Dendritic cell treated with granulocyte-macrophage colony-stimulating factor and Interleukin-4, amounts not matched to agents 40 ng/mL and 50 ng/mL, for 4 days (primary cell): ENCODE data around the gene IRF2BP2.

Experiments
- H3K27ac Mint-ChIP-seq: one replicate; pipeline ENCODE4 v1.8.0; 2022; ENCODE audit warnings: mild to moderate bottlenecking, mixed read lengths
- H3K27me3 Mint-ChIP-seq: one replicate; pipeline ENCODE4 v1.8.0; 2022; ENCODE audit warnings: mild to moderate bottlenecking, mixed read lengths
- H3K36me3 Mint-ChIP-seq: one replicate; pipeline ENCODE4 v1.8.0; 2022; ENCODE audit warnings: low read depth, mixed read lengths
- H3K4me1 Mint-ChIP-seq: one replicate; pipeline ENCODE4 v1.8.0; 2022; ENCODE audit warnings: low read depth, mixed read lengths
- H3K4me3 Mint-ChIP-seq: one replicate; pipeline ENCODE4 v1.8.0; 2022; ENCODE audit warnings: mild to moderate bottlenecking, moderate library complexity, mixed read lengths
- H3K9me3 Mint-ChIP-seq: one replicate; pipeline ENCODE4 v1.8.0; 2022; ENCODE audit warnings: mixed read lengths
- intact Hi-C: fragments of 100-400 bp; cut with micrococcal nuclease; formaldehyde crosslinking; loops from one replicate; pipeline ENCODE4 v1.15.0; 2022

The IRF2BP2 gene

GRCh38 chr1:234610061-234610665 lies at the start of gene IRF2BP2:
Gene IRF2BP2, minus strand, starts transcription at chr1:234610178. Its CDS starts 684 bp downstream, at chr1:234609494.
- intact Hi-C loops: loop anchor here (1.0 to 5.0 kb wide), 2 partner anchors 347 to 369 kb away; no protein-coding TSS in a partner anchor
- Mint-ChIP-seq H3K4me1 (peaks cover 38% of the 10 kb centered on the region), H3K9me3 (no peaks in the 10 kb centered on the region), H3K4me3 (peak within 1 kb of the TSS; percentile 96), H3K27ac (peak within 1 kb of the TSS; percentile 100), H3K27me3 (no peaks in the 10 kb centered on the region), H3K36me3 (peaks cover 42% of the 10 kb centered on the region)

GRCh38 chr1:234659538-234659937 lies 49.6 kb upstream of the IRF2BP2 start:
- intact Hi-C loops: loop anchor here (5.0 kb wide), 1 partner anchor 63 kb away; no protein-coding TSS in a partner anchor
- Mint-ChIP-seq H3K4me1 (peaks cover 78% of the 10 kb centered on the region), H3K36me3 (no peaks in the 10 kb centered on the region), H3K27me3 (no peaks in the 10 kb centered on the region), H3K9me3 (no peaks in the 10 kb centered on the region), H3K27ac (no peak overlapping the region), H3K4me3 (no peak overlapping the region)

- Mint-ChIP-seq H3K4me1 (peaks cover 67% of the 10 kb centered on the region), H3K9me3 (no peaks in the 10 kb centered on the region), H3K27ac (peak overlapping the region; percentile 91), H3K4me3 (no peak overlapping the region), H3K36me3 (no peaks in the 10 kb centered on the region), H3K27me3 (no peaks in the 10 kb centered on the region)
- intact Hi-C loops: loop anchor here (5.0 kb wide), 1 partner anchor 64 kb away; no protein-coding TSS in a partner anchor
These were observed 48.2 kb upstream of the IRF2BP2 start for GRCh38 chr1:234658138-234658537.

- no peaks in the 10 kb centered on the region for H3K9me3 Mint-ChIP-seq
- peaks cover 59% of the 10 kb centered on the region for H3K4me1 Mint-ChIP-seq
- intact Hi-C loops: loop anchor here (2.0 to 5.0 kb wide), 3 partner anchors 36 to 65 kb away; no protein-coding TSS in a partner anchor
- no peaks in the 10 kb centered on the region for H3K36me3 Mint-ChIP-seq
- peak overlapping the region; percentile 67 for H3K4me3 Mint-ChIP-seq
- no peaks in the 10 kb centered on the region for H3K27me3 Mint-ChIP-seq
- H3K27ac Mint-ChIP-seq: peak overlapping the region; percentile 91
These were observed 47.1 kb upstream of the IRF2BP2 start for GRCh38 chr1:234656944-234657654.

GRCh38 chr1:234656070-234656895 lies 46.3 kb upstream of the IRF2BP2 start:
- Mint-ChIP-seq H3K36me3 (no peaks in the 10 kb centered on the region), H3K27me3 (no peaks in the 10 kb centered on the region), H3K9me3 (no peaks in the 10 kb centered on the region), H3K4me3 (peak overlapping the region; percentile 67), H3K4me1 (peaks cover 50% of the 10 kb centered on the region), H3K27ac (peak overlapping the region; percentile 91)
- intact Hi-C loops: loop anchor here (2.0 to 5.0 kb wide), 3 partner anchors 35 to 66 kb away; no protein-coding TSS in a partner anchor

GRCh38 chr1:234655328-234656069 lies 45.5 kb upstream of the IRF2BP2 start:
- H3K4me1 Mint-ChIP-seq: peaks cover 47% of the 10 kb centered on the region
- no peaks in the 10 kb centered on the region for H3K27me3 Mint-ChIP-seq
- intact Hi-C loops: loop anchor here (2.0 to 5.0 kb wide), 3 partner anchors 35 to 67 kb away; no protein-coding TSS in a partner anchor
- no peak overlapping the region for H3K4me3 Mint-ChIP-seq
- peak overlapping the region; percentile 91 for H3K27ac Mint-ChIP-seq
- H3K9me3 Mint-ChIP-seq: no peaks in the 10 kb centered on the region
- H3K36me3 Mint-ChIP-seq: no peaks in the 10 kb centered on the region

GRCh38 chr1:234654002-234654733 lies 44.2 kb upstream of the IRF2BP2 start:
- no peak overlapping the region for H3K27ac Mint-ChIP-seq
- H3K4me3 Mint-ChIP-seq: no peak overlapping the region
- no peaks in the 10 kb centered on the region for H3K9me3 Mint-ChIP-seq
- peaks cover 47% of the 10 kb centered on the region for H3K4me1 Mint-ChIP-seq
- H3K27me3 Mint-ChIP-seq: no peaks in the 10 kb centered on the region
- intact Hi-C loops: no loop called here
- no peaks in the 10 kb centered on the region for H3K36me3 Mint-ChIP-seq

- intact Hi-C loops: no loop called here
- H3K36me3 Mint-ChIP-seq: peaks cover 5% of the 10 kb centered on the region
- H3K4me3 Mint-ChIP-seq: no peak overlapping the region
- no peak overlapping the region for H3K27ac Mint-ChIP-seq
- H3K9me3 Mint-ChIP-seq: peaks cover 8% of the 10 kb centered on the region
- H3K27me3 Mint-ChIP-seq: no peaks in the 10 kb centered on the region
- peaks cover 32% of the 10 kb centered on the region for H3K4me1 Mint-ChIP-seq
These were observed 39.6 kb upstream of the IRF2BP2 start for GRCh38 chr1:234649432-234650081.

GRCh38 chr1:234647758-234648157 lies 37.8 kb upstream of the IRF2BP2 start:
- intact Hi-C loops: no loop called here
- Mint-ChIP-seq H3K27ac (no peak overlapping the region), H3K4me1 (peaks cover 37% of the 10 kb centered on the region), H3K36me3 (peaks cover 5% of the 10 kb centered on the region), H3K4me3 (no peak overlapping the region), H3K27me3 (no peaks in the 10 kb centered on the region), H3K9me3 (peaks cover 8% of the 10 kb centered on the region)

GRCh38 chr1:234647245-234647644 lies 37.3 kb upstream of the IRF2BP2 start:
- Mint-ChIP-seq H3K4me3 (no peak overlapping the region), H3K27me3 (no peaks in the 10 kb centered on the region), H3K27ac (no peak overlapping the region), H3K4me1 (peaks cover 37% of the 10 kb centered on the region), H3K9me3 (peaks cover 8% of the 10 kb centered on the region), H3K36me3 (peaks cover 5% of the 10 kb centered on the region)
- intact Hi-C loops: no loop called here

- H3K27ac Mint-ChIP-seq: peak overlapping the region; percentile 76
- intact Hi-C loops: no loop called here
- no peak overlapping the region for H3K4me3 Mint-ChIP-seq
- H3K9me3 Mint-ChIP-seq: peaks cover 8% of the 10 kb centered on the region
- H3K27me3 Mint-ChIP-seq: no peaks in the 10 kb centered on the region
- peaks cover 38% of the 10 kb centered on the region for H3K4me1 Mint-ChIP-seq
- H3K36me3 Mint-ChIP-seq: peaks cover 5% of the 10 kb centered on the region
These were observed 36.0 kb upstream of the IRF2BP2 start for GRCh38 chr1:234645964-234646363.

- Mint-ChIP-seq H3K4me3 (peak overlapping the region; percentile 6), H3K36me3 (peaks cover 5% of the 10 kb centered on the region), H3K4me1 (peaks cover 43% of the 10 kb centered on the region), H3K9me3 (peaks cover 8% of the 10 kb centered on the region), H3K27me3 (no peaks in the 10 kb centered on the region), H3K27ac (peak overlapping the region; percentile 76)
- intact Hi-C loops: no loop called here
These were observed 35.5 kb upstream of the IRF2BP2 start for GRCh38 chr1:234645474-234645953.
